WERI-Rb-1 (cell line): ENCODE data around the gene KIF5C.

Experiments
- DNase-seq: peaks from one replicate; pipeline ENCODE4 v3.0.0-alpha.2; 2020
- H3K27ac ChIP-seq: fragments of 250-450 bp; sonication (Bioruptor Pico); 2 replicates; pipeline ENCODE4 v1.5.1; 2020; ENCODE audit warnings: mild to moderate bottlenecking, moderate library complexity
- H3K27me3 ChIP-seq: fragments of 250-450 bp; sonication (Bioruptor Pico); 2 replicates; pipeline ENCODE4 v1.5.1; 2021; ENCODE audit warnings: mild to moderate bottlenecking, low read depth, moderate library complexity; ENCODE audit not compliant: insufficient read depth, severe bottlenecking
- H3K36me3 ChIP-seq: fragments of 250-450 bp; sonication (Bioruptor Pico); 2 replicates; pipeline ENCODE4 v1.5.1; 2020; ENCODE audit warnings: mild to moderate bottlenecking, moderate library complexity
- H3K4me3 ChIP-seq: 2 replicates; pipeline ENCODE4 v1.5.1; 2011; ENCODE audit warnings: low read depth, mild to moderate bottlenecking, control low read depth, low read length
- H3K9me3 ChIP-seq: fragments of 250-450 bp; sonication (Bioruptor Pico); 2 replicates; pipeline ENCODE4 v1.5.1; 2021; ENCODE audit warnings: mild to moderate bottlenecking, moderate library complexity; ENCODE audit not compliant: severe bottlenecking
- CTCF ChIP-seq: IDR thresholded peaks from 2 replicates; pipeline ENCODE4 v1.5.1; 2011; ENCODE audit warnings: low read depth, mild to moderate bottlenecking, control low read depth, inconsistent platforms, low read length

The KIF5C gene

GRCh38 chr2:148983896-148984295, 108.9 kb downstream of the KIF5C start:
- H3K36me3 ChIP-seq: no peaks in the 10 kb centered on the region
- no peaks in the 10 kb centered on the region for H3K9me3 ChIP-seq
- H3K27ac ChIP-seq: no peak overlapping the region
- no peak overlapping the region for H3K4me3 ChIP-seq
- H3K27me3 ChIP-seq: peaks cover 2% of the 10 kb centered on the region
- no peak for TF ChIP-seq CTCF
- DNase-seq: no peak

- Histone ChIP-seq H3K4me3 (no peak overlapping the region), H3K36me3 (no peaks in the 10 kb centered on the region), H3K27ac (no peak overlapping the region), H3K27me3 (peaks cover 2% of the 10 kb centered on the region), H3K9me3 (no peaks in the 10 kb centered on the region)
- DNase-seq: no peak
- no peak for TF ChIP-seq CTCF
Observed at GRCh38 chr2:148984449-148984848, 109.4 kb downstream of the KIF5C start.

GRCh38 chr2:148987286-148987685, 112.3 kb downstream of the KIF5C start:
- no peaks in the 10 kb centered on the region for H3K9me3 ChIP-seq
- H3K27me3 ChIP-seq: no peaks in the 10 kb centered on the region
- no peak for DNase-seq
- no peaks in the 10 kb centered on the region for H3K36me3 ChIP-seq
- no peak for TF ChIP-seq CTCF
- H3K4me3 ChIP-seq: no peak overlapping the region
- H3K27ac ChIP-seq: no peak overlapping the region

- H3K4me3 ChIP-seq: no peak overlapping the region
- no peaks in the 10 kb centered on the region for H3K36me3 ChIP-seq
- no peak for DNase-seq
- peaks cover 4% of the 10 kb centered on the region for H3K27me3 ChIP-seq
- no peak for TF ChIP-seq CTCF
- no peaks in the 10 kb centered on the region for H3K9me3 ChIP-seq
- no peak overlapping the region for H3K27ac ChIP-seq
Observed at GRCh38 chr2:148988337-148988736, 113.3 kb downstream of the KIF5C start.

GRCh38 chr2:148989882-148990493, 115.0 kb downstream of the KIF5C start:
- H3K27ac ChIP-seq: no peak overlapping the region
- no peaks in the 10 kb centered on the region for H3K9me3 ChIP-seq
- no peak overlapping the region for H3K4me3 ChIP-seq
- peak; percentile 71 for TF ChIP-seq CTCF
- DNase-seq: peak; percentile 66
- H3K36me3 ChIP-seq: no peaks in the 10 kb centered on the region
- H3K27me3 ChIP-seq: peaks cover 4% of the 10 kb centered on the region

- Histone ChIP-seq H3K27me3 (peaks cover 4% of the 10 kb centered on the region), H3K4me3 (no peak overlapping the region), H3K9me3 (no peaks in the 10 kb centered on the region), H3K27ac (no peak overlapping the region), H3K36me3 (no peaks in the 10 kb centered on the region)
- no peak for DNase-seq
- no peak for TF ChIP-seq CTCF
Observed at GRCh38 chr2:148990968-148991367, 115.9 kb downstream of the KIF5C start.
